NCI-H1048 (cell line): ENCODE measurements around the gene PELI2.

Source experiments
- DNase-seq: peaks from one replicate; lab custom pipeline; 2025; lab: John Stamatoyannopoulos, UW

The PELI2 gene

DNA sequence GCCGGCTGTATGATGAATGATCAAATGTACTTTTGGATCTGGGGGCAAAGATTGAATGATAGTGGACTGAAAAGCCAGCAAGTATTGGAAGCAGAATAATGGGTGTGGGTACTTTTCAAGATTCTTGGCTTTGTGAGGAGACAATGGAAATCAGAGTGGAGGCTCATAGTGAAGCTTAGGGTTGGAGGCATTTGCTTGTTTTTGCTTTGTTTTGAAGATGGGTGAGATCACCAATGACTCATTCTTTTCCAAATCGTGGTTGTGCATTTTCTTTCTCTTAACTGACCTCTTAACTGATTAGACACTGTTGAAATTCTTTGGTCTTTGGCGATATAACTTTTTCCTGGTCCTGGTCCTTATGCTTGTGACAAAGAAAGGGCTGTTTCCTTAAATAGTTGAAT lies 54.4 kb downstream of the PELI2 start:
- DNase-seq, result no peak

DNA sequence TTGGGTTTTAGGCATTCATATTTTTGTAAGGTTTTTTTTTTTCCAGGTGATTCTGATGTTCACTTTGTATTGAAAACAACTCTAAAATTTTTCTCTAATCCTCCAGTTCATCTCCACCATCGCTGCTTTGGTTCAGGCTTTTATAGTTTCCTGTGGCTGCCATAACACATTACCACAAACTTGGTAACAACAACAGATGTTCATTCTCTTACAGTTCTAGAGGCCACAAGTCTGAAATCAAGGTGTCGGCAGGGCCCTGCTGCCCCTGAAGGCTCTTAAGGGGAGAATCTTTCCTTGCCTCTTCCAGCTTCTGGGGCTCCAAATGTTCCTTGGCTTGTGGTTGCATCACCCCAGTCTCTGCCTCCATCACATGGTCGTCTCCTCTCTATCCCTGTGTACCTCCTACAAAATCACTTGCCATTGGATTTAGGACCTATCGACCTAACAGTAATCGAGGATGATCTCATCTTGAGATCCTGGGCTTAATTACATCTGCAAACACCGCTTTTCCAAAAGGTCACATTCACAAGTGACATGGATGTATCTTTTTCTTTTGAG lies 55.2 kb downstream of the PELI2 start:
- no peak for DNase-seq

DNA sequence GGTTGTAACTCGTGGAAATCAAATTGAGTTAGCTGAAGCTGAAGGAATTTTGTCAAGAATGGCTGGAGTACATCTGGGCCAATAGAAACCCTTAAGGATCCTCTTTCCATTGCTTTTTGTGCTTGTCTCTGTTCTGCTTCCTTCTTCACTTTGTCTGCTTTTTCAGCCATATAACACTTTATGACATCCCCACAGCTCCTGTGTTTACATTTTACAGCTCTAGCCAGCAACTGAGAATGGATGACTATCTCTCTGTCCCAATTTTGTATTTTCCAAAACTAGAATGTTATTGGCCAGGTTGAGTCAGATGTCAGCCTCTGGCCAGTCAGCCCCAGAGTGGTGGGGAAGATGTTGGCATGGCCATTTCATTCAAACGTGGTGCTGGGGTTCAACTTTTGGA lies 57.6 kb downstream of the PELI2 start:
- no peak for DNase-seq

DNA sequence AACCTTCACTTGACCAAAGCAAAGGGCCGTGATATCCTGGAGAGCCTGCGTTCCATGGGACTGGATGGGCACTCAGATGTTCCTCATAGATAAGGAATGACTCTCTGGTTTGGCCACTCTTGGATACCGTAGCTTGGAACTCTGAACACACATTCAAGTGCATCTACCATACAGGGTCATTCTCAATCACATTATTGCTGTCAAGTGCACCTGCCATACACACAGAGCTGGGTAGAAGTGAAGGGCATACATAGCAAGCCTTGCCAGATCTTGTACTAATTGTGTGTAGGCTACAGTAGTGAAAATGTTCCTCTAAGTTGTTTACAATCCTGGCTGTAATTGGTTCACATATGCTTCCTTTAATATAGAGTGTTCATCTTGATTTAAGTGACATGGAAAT lies 58.3 kb downstream of the PELI2 start:
- DNase-seq, result no peak

DNA sequence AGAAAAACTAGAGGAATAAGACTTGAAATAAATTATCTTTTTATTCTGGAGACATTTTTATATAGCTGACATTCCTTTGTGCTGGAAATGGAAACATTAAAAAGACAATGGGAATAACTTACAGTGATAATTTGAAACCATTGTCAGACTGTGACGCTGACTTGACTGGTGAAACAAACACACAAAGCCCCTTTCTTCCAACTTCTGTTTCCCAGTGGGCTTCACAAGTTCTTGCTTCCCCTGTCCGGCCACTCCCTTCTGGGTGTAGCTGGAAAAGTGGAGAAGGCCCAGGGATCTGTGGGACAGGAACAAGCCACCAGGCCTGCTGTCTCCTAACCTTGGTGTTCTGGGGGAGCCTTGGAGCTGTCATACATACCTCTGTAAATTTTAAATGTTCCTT lies 58.8 kb downstream of the PELI2 start:
- DNase-seq, result no peak

DNA sequence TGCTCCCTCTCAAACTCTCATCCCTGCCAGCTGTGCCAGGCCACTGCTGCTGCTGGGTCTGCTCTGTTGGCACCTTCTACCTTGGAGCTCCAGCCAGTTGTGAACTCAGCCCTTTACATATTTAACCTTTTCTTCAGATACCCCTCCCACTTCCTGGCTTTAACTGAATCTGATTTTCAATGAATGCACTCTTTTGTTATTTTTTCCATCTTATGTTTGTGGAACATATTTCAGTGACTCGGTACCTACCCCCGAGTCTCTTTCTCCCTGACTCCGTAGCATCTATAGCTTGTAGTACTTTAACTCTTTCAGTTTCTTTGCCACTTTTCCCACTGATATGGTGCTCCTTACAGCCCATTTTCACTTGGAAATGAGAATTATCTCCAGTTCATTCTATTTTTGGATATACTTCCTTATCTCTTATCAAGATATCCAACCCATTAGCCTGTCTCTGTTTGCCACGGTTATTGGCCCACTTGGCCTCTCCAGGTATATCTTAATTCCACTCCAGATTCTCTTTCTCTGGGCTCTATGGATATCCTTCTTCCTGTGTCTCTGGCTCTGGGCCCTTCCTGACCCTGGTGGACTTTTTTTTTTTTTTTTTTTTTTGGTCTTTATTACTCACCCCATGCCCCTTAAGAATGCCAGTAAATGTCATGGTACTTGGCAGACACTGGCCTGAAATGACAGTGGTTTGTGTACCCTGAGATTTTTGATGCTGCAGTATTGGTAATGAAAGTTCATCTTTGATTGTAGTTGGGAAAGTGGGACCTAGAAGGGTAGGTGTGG lies 62.7 kb downstream of the PELI2 start:
- DNase-seq, result no peak

DNA sequence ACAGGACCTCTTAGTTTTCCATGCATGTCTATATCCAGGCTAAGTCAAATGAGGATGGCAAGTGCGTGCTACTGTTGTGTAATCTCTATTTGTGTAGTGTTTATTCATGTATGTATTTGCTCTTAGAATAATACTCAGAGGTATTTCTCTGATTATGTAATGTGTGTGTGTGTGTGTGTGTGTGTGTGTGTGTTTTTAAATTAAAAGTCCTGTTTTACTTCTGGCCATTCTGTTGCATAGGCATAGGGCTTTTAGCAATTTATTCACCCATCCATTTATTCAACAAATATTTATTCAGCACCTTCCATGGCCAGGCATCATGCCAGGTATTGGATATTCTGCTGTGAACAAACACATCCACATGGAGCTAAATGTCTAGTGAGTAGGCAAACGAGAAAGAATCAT lies 63.5 kb downstream of the PELI2 start:
- DNase-seq, result no peak

DNA sequence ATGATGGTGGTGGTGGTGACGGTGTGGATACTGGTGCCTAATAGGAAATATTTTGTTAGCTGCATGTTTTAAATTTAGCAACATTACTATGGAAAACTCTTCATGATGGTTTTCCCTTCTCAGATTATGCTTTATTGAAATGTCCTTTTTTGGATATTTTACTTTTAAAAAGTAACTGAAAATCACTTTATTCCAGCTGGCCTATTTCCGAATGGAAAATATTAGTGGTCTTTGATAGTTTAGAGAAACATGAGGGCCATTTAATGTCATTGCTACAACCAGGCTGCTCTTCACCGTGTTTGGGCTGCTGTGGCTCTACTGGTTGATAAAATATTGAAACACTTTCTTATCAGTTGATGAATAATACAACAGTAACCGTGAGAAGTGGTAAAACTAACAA lies 64.2 kb downstream of the PELI2 start:
- DNase-seq, result no peak

DNA sequence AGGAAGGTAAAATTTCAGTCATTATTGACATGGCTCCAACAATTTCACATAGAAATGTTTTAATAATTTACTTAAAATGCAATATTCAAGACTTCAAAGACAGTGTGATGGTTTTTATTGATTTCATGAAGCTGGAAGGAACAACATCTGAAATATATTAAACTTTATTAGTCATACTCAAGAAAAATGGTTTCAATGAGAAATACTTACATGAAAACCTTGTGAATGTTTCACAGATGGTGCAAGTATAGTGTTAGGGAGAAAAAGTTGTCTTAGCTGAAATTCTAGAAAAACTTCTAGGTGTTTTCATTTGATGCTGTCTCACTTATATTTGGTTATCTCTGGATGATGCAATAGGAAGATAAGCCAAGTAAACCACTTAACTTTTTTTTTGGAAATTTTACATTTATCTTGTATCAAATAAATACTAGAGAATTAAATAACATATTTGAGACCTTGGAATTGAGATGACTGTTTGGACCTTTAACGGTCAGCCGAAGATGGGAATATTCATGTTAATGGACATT lies 65.5 kb downstream of the PELI2 start:
- no peak for DNase-seq

DNA sequence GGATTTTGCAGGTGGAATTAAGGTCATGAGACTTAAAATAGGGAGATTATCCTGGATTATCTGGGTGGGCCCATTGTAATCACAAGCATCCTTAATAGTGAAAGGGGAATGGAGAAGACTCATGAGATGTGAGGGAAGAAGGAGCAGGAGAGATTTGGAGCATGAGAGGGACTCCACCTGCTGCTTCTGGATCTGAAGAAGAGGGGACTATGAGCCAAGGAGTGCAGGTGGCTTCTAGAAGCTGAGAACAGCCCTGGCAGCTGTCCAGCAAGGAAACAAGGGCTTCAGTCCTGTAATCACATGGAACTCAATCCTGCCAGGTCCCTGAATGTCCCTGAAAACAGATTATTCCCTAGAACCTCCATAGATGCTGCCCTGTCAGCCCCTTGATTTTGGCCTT lies 67.8 kb downstream of the PELI2 start:
- DNase-seq, result no peak

DNA sequence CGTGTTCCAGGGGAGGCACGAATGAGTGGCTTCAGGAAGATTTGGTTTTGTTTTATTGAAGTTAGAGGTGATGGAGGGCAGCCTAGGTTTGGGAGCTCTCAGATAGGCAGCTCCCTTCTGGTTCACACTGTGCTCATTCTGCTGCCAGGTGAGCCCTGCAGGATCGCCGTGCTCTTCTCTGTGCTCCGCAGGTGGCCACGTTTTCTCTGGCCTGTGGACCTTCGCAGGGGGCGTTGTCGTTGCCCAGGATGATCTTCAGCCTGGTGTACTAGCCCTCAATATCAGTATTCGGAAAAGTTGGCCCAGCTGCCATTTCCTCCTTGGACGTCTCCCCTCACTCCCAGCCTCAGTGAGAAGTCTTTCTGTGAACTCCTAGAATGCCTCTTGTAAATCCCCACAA lies 69.5 kb downstream of the PELI2 start:
- no peak for DNase-seq

DNA sequence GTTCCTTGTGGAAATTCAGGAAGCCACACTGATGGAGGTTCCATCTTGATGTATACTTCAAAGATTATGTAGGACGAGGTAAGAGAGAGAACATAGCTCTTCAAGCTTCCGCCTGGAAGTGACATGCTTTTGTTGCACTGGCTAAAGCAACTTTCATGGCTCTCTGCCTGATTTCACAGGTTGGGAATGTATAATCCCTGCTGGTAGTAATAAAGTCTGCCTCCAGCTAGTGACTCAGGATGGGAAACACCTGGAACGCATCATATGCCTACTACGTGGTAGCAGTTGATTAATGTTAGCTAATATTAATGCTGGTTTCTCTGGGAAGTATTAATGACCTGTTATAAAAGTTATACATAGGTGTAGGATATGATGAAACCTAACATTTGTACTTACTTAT lies 71.1 kb downstream of the PELI2 start:
- no peak for DNase-seq

DNA sequence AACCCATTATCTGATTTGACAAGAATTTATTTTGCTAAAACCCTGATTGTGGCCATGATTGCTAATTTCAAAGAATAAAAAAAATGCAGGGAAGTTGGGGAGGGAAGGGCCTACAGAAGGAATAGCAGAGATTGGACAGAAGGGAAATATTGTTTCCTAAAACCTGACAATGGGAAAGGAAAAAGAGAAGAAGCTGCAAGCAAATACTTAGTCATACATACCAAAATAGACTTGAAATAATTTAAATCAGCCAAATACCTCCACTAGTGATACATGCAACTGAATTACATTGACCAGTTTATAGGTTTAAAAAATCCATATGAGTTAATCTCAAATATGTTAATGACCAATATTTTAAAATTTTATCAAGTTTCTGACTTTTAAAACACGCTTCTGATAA lies 75.1 kb downstream of the PELI2 start:
- DNase-seq, result no peak

DNA sequence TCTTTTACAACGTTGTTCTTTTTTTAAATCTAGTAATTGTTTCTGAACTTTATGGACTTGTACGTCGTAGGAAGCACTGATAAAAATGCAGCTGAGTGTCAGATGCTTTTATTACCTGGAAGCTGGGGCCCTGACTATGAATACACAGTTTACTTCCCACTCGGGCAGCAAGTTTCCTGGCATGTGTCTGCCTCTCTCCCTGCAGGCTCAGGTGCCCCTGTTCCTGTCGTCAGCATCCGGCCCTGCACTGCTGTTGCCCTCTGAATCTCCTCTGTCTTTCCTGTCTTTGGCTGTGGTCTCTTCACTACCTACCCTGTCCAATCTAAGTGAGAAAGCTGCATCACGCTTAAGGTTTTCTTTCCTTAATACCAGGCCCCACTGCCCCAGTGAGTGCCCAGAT lies 75.8 kb downstream of the PELI2 start:
- no peak for DNase-seq

DNA sequence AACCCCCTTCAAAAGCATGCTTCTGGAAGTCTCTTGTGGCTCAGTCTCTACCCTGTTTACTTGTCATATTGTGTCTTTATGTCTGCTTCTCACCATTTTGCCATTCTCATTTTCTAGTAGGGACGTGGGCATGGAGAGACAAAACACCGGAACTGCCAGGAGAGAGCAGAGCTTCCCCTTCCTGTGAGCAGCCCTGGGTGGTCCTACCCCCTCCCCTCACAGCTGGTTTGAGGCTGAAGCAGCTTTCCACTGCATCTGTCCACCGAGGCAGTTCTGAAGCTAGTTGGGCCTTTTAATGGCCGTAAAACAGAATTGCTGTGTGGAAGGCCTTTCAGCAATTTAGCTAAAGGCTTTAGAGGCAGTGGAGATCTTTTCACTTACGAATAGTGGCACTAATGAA lies 77.0 kb downstream of the PELI2 start:
- no peak for DNase-seq

DNA sequence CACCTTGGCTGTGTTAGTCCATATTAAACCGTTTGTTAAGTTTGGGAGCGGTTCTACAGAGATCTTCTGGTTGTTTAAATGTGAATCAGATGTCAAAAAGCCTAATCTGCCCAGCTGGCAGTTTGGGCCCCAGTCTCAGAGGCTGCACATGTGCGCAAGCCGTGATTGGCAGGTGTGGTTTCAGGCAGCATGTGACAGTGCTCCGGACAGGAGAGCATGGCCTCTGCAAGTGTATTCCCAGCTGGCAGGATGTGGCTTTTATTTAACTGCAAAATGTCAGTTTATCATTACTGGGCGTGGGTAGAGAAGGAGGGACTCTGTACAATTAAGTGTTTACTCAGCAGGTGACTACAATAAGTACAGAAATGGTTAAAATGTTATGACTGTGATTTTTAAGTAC lies 77.5 kb downstream of the PELI2 start:
- DNase-seq, result no peak

DNA sequence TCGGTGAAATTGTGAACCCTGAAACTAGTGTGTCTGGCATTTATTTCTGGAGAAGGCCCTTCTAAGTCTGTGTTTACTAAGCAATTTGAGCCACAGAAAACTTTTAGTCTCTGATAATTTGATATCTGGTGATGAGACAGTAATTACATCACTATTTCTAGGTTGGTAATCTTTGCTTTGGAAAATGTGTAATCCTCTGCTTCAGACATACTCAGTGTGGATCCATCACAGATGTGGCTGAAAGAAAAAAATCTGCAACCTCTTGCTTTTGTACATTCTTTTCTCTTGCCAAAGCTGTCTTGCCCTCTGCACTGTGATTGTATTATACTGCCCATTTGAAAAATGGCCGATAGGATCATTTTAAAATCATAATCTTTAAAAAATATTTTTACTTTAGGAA lies 78.1 kb downstream of the PELI2 start:
- no peak for DNase-seq

DNA sequence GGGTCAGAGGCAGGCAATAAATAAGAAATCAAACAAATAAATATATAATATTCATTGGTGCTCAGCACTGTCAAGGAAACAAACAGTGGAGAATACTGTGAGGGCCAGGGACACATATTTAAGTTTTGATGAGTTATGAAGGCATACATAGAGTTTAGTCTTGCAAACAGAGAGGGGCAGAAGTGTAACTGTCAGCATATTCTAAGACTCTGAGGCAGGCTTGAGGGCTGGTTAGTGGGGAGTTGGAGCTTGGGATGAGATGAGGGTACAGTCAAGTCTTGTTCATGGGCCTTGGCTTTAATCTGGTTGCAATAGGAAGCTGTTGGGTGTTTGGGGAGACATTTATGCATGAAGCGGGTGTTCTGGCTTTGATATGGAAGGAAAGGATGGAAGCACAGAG lies 78.9 kb downstream of the PELI2 start:
- no peak for DNase-seq

DNA sequence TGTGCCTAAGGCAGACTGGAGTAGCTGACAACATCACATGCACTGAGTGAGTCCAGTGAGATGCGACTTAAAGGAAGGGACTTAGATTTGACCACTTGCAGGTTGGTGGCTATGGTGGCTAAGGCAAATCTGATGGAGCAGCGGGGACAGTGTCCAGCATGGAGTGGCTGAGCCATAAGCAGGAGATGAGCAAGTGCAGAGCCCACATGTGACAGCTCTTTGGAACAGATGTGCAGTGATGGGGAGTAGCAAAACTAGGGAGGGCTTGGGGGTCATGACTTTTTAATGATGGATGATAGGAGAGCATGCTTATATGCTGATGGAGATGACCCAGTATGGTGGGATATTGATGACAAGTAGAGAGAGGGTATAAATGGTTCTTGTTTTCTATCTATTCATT lies 80.2 kb downstream of the PELI2 start:
- no peak for DNase-seq

DNA sequence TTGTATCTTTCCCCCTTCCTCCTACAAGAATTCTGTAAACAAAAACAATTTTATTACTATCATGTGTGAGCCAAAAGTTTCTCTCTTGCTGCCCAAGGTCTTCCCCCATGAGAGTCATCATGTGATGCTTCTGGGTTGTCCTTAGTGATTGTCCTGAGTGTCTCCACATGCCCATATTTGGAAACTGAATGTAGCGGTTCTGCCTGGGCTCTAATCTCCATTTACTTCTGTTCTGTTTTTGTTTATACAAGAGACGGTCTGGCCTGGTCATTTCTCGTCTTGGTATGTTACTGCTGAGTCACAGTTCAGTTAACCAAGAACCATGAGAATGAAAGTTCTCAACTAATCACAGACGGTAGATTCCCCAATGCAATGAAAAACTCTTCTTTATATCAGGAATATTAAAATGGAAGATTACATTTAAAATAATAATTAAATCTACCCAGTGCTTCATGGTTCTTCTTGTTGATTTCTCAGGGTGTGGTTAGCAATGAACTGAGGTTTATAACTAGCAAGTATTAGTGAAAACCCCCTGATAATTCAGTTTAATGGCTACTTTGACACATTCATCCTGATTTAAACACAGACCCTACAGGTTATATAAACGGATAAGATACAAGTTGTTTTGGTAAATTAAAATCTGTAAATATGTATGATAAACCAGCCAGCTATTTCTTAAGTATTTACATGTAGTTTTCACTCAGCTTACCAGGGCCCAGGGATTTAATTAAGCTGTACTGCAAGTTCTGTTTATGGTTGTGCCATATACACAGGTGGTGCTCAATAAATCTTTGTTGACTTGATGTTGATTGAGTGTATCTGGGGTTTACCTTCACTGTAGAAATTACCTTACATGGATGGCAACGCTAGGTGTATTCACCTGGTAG lies 81.1 kb downstream of the PELI2 start:
- no peak for DNase-seq

DNA sequence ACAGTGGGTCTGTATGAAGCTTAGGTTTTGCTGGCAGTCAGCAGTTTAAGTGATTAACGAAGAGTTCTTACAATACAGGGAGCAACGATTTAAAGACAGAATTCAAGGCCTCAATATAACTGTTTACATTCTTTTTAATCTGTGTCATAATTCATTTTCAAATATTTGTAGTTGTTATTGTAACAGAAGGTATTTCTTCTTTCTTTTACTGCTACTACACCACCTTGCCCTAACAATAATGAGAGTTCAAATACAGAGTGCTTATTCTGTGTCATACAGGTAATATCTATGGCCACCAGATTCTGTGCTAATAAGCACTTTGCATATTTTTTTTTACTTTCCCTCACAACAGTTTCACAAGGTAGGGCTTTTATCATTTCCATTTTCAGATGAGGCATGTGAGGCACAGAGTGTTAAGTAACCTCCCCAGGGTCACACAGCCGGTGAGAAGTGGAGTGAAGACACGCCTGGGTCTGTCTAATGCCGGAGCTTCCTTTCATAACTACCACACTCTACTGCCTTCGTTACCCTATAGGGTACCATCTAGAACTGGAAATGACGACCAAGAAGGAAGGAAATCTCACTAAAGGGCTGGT lies 81.9 kb downstream of the PELI2 start:
- DNase-seq, result no peak

DNA sequence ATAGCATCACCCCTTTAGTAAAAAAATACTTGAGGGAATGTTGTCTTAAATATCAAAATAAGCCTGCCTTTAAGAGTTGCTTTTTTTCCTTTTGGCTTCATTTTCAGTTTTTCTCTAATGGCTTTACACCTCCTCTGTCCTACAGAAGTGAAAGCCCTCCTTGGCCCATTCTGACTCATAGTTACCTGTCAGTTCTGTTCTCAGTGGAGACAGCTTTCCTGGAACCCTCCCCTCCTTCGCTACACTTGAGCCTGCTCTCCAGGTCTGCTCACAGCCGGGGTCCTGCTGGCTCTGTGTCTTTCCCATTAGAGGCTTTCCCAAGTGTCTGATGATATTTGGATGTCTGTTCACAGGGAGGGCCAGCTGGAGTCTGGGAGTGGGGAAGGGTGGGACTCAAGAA lies 84.0 kb downstream of the PELI2 start:
- no peak for DNase-seq

DNA sequence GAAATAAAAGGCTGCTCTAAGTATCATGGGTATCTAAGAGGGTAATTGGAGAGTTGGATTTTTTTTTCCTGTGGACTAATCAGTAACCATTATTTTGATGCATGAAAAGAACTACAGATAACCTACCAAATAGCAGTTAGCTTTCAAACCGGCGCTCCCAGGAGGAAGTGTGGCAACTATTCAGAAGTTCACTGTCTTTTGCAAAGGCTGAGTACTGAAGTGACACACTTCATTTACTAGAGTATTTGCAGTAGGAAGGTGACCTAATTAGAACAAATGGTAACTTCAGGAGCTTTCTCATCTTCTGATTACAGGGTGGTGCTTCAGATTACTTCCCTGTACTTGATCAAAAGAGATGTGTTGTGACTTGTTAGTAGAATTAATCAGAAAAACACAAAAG lies 87.7 kb downstream of the PELI2 start:
- no peak for DNase-seq
